ENCODE measurements around the gene TMEM8B.

The TMEM8B gene

DNA sequence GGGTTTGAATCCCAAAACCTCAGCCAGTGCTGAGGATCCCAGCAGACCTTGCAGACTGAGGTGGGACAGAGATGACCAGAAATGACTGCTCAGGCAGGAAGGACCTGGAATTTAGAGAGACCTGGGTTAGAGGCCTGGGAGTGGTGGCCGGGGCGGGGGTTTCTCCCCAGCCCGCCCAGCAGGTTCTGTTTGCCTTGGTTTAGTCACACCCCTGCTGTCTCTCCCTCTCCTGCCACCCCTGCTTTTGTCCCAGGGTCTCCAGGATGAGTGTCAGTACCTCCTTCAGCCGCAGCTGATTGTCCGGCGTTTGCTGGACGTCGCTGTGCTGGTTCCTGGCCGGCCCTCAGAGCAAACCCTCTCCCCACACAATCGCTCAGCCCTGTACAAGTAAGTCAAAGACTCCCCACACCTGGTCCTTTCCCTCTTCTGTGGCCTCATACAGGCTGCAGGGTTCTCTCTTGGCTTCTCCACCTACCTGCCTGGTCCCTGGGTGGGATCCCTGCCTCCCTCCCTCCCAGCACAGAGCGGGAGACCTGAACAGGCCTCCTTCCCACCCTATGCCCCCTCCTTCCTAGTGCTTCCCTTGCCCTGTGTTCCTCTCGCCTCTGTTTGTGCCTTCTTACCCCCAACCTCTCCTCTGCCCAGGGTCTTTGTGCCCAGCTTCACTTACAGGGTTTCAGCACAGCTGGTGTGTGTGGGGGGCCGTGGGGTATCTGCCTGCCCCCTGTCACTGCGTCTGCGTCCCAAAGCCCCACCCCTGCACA, 12.0 kb downstream of the TMEM8B start:
- DNase-seq = no peak

DNA sequence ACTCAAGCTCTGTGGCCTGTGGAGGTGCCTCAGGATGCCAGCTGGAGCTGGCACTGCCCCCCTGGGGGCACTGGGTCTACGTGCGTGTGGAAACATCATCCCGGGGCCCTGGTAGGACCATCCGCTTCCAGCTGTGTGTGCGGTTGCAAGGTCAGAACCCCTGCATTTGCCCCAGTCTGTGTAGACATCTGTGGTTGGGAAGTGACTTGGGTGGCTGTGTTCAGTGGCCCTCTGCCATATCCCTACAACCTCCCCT, 12.5 kb downstream of the TMEM8B start:
- DNase-seq = no peak

DNA sequence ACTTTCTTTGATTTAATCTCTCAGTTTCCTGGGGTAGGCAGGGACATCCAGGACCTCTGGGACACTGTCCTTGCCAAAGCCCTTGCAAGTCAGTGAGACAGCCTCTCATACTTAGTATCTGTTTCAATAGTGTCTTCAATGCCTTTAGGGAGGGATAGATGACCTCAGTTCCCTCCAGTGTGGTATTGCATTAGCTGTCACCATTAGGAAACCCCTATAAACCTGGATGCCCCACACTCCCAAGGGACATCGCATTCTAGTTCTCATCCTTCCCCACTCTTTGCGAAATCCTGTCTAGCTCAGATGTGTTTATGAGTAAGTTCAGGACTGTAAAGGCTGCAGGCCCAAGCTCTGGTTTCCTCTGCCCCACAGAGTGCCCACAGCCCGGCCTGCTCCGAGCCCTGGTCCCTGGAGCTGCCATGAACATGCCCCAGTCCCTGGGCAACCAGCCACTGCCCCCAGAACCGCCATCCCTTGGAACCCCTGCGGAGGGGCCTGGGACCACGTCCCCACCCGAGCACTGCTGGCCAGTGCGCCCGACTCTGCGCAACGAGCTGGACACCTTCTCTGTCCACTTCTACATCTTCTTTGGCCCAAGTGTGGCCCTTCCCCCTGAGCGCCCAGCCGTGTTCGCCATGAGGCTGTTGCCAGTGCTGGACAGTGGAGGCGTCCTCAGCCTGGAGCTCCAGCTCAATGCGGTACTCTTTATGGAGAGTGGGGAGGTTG, 13.2 kb downstream of the TMEM8B start:
- DNase-seq = no peak

DNA sequence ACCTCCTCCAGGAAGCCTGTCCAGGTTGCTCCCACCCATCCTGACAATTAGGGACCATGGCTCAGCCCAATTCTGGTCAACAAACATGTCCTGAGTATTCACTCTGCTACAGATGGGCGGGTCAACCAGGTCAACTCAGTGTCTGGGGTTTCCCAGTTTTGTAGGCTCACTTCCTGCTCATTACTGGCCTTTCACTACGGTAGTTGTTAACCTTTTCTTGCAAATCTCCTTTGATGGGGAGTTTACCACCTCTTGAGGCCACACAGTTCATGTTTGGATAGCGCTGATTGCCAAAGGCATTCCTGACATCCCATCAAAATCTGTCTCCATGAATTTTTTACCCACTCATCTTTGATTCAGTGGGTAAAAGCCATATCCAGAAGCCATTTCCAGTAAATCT, 13.8 kb downstream of the TMEM8B start:
- no peak for DNase-seq

DNA sequence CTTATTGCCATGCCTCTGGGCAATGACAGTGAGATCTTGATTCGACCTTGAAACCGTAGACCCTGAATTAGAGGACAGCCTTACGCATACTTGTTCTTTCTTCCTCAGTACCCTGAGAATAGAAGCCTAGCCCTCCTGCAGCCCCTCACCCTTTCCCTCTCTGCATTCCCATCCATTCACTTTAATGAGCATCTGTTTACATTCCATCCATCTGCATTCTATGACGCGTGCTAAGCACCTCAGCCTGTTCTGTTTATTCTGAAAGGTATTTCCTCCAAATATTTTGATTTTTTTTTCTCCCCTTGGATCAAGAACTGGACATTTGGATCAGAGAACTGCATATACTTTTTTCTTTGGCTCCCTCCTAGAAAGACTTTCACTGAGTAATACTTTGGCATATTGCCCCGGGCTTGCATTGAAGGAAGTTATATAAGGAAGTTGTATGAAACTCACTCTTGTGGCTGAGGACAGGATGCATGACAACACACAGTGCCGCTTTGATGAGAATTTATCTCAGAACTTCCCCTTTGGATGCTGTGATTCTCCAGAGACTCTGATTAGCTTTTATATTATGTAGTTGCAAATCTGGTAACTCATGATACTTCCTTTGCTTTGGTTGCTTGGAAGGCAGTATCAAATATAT, 15.7 kb downstream of the TMEM8B start:
- no peak for DNase-seq

DNA sequence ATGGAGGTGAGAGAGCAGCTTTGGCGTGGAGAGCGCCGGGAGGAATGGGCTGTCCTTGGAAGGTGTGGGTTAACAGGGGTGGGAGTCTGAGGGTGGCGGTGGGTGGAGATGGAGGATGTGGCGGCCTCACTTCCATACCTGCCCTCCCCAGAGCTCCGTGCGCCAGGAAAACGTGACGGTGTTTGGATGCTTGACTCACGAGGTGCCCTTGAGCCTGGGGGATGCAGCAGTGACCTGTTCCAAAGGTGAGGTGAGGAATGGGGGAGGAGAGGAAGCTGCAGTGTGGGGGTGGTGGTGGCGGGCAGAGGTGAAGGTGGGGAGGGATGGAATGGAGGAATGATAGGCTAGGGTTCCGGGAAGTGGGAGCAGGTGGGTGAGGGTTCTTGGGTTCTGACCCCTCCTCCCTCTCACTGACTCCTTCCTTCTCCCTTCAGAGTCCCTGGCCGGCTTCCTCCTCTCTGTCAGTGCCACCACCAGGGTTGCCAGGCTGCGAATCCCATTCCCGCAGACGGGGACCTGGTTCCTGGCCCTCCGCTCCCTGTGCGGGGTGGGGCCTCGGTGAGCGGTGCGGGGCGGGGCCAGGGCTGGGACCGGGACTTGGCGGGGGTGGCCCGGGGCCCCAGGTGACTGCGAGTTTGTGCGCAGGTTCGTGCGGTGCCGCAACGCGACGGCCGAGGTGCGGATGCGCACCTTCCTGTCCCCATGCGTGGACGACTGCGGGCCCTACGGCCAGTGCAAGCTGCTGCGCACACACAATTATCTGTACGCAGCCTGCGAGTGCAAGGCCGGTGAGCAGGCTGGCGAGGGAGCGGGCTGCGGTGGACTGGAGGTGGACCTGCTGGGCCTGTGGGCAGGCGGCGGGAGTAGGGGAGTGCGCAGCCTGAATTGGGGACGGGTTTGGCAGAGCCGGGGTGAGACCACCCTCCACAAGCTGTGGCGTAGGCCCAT, 17.1 kb downstream of the TMEM8B start:
- no peak for DNase-seq

DNA sequence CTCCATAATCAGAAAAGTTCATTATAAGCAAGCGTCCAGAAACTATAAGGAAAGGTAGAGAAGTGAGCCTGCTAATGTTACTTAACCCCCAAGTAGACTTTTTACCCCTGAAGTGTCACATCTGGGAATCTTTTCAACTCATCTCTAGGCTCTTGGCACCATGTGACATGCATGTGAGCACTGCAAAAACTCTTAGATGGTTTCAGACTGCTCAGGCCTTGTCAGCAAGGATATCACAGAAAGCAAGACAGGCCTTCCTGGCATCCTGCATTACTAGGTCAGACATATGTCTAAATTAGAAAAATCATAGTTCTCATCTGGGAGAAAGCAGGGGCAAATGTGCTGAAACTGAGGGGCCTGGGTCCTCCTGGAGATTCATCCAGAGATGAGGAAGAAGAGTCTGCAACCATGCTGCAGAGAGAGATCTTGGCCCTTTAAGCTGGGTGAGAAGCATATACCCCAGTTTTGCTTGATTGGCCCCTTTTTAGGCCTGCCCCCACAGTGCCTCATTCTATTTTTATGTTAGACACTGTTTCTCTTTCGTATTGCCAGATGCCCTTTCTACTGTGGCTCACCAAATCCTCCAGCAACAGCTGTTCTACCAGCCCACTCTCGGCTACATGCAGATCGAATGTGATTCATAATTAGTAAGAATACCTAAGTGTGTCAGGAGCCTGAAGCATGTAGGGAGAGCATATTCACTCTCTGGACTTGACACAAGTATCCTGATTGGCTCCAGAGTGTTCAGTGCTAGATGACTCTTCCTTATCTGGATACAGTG, 19.0 kb downstream of the TMEM8B start:
- DNase-seq = peak; percentile 53

DNA sequence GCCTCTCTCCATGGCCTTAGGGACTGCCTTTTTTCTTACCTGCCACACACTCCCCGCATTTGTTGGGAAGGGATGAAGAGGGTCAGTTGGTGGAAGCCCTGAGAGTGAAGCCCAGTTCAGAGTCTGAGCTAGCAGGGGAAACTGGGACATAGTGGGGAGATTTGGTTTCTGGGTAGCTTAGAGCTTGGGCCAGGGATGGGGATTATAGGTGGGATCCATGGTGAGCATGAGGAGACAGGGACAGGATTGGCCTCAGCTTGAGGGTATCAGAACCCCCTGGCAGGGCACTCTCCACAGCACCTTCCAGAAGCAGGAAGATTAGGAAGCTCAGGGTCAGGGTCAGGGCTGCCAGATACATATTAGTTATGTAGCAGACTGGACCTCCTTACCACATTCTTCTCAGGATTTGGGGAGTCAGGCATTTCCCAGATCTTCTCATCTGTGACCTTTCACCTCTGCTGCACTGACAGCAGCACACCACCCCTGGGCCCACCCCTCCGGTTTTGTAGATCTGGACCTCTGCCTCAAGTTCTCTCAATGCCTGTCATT, 23.3 kb downstream of the TMEM8B start:
- no peak for DNase-seq

DNA sequence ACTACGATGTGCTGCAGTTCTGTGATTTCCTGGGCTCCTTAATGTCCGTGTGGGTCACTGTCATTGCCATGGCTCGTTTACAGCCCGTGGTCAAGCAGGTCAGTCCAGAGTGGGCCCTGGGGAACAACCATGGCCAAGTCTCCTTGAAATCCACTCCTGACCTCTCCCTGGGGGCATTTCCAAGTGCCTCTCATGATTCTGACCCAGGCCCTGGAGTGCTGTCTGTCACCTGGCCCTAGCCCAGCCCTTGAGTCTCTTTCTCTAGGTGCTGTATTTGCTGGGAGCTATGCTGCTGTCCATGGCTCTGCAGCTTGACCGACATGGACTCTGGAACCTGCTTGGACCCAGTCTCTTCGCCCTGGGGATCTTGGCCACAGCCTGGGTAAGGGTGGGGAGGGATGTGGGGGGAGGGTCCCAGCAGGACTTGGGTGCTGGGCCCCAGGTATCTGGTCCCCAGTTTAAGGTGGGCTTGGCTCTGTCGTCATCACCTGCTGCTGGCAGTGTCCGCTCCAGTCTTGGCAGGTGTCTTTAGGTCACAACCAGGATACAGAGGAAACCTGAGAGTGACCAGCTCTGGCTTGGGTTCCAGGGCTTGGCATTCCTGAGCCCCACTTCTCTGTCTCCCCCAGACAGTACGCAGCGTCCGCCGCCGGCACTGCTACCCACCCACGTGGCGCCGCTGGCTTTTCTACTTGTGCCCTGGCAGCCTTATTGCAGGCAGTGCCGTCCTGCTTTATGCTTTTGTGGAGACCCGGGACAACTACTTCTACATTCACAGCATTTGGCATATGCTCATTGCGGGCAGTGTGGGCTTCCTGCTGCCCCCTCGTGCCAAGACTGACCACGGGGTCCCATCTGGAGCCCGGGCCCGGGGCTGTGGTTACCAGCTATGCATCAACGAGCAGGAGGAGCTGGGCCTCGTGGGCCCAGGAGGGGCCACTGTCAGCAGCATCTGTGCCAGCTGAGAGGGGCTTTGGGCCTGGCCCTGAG, 24.1 kb downstream of the TMEM8B start:
- DNase-seq = no peak

DNA sequence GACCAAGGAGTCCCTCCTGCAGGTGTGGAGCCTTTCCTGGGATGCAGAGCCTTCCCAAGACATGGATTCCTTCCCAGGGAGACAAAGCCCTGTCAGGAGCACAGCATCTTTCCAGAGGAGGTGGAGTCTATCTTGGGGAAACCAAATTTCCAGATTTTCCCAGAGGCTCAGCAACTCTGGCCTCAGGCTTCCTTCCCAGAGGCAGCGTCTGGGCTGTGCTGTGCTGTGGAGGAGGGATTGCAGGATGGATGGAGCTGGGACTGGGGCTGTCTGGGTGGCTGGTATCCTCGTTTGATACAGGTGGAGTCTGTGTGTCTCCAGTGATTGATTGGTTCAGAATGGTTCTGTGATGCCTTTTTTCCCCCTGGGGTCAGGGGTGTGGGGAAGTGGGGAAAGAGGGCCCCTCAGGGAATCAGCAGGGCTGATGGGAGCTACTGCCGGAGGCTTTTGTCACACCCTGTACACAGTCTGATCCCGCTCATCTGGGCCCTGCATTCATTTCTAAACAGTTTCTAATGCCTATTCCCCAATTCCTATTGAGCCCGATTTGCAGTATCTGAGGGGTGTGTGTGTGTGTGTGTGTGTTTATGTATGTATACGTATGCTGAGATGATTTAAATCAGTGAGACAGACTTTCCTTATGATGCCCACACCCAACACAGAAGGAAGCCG, 25.2 kb downstream of the TMEM8B start:
- no peak for DNase-seq

DNA sequence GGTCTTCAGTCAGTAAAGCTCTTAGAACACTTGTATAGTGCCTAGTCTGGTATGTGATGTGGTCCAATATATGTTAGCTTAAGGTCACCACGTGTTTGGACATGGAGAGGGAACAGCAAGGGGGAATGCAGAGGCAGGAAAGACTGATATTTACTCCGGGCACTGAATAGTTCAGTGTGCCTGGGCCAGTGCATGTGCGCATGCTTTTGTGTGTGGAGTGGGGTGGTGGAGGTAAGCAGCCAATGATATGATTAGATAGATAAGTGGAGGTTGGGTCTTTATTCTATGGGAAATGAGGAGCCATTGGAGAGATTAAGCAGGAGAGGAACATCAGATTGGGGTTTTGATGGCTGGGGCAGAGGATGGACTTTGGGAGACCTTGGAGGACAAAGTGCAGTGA, 27.2 kb downstream of the TMEM8B start:
- DNase-seq = no peak

DNA sequence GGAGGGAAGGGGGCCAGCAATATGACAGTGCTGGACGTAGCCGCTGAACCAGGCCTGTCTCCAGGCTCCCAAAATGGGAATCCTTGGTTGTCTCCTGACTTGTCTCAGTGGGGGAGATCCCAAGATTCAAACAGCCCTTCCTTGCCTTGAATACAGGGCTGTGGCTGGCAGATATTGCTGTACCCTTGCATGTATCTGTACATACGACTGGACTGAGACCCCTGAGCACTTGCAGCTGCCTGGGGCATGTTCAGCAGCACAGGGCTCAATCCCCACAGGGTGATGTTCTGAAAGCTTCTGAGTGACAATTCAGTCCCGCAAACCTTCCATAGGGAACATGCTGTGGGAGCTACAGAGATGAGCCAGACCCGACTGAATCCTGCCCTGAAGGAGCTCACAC, 27.9 kb downstream of the TMEM8B start:
- no peak for DNase-seq

DNA sequence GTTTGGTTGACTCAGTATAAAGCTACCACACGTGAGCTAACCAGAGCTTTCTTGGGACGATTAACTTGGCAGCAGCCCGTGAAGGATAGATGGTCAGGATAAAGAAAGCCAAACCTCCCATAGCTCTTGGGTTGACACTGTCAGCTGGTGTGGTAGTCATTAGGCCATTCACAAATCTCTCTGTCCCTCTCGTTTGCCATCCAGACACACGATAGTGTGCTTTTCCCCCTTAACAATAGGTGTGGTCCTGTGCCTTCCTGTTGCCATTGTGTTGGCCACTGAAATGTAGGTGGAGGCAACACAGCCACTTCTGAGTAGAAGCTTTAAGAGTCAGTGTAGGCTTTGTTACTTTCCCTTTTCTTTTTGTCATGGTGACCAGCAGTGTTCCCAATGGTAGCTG, 29.4 kb downstream of the TMEM8B start:
- no peak for DNase-seq

DNA sequence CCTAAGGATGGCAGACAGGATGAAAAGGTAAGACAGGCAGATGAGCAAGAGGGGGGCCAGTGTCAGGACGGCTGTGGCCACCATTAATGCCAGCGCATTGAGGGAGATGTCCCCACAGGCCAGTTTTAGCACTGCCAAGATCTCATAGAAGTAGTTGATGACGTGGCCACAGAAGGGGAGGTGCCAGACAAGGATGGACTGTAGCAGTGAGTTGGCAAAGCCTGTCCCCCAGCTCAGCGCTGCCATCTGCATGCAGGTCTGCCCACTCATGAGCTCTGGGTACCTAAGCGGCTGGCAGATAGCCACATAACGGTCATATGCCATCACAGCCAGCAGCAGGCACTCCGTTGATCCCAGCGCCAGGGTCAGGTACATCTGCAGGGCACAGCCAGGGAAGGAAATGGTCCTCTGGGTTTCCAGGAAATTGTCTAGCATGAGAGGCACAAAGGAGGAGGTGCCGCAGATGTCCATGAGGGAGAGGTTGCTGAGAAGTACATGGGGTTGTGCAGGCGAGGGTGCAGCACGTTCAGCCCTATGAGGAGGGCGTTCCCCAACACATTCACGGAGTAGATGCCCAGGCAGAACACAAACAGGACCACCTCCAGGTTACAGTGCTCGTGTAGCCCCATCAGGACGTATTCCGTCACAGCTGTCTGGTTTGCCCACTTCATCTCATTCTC, 30.4 kb downstream of the TMEM8B start:
- no peak for DNase-seq

DNA sequence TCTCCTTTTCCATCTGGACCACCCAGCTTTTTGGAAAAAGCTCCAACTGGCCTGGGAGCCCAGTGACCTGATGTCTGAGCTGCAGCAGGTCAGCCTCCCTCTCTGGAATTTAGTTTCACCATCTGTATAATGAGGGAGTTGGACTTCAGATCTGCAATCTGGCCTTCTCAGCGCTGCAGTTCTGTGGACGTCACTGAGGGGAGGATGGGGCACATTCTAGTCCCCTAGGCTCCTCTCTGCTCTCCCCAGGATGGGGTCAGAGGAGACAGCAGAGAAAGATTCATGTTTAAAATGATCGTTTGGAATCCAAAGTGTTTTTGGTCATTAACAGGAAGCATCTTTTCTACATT, 30.9 kb downstream of the TMEM8B start:
- DNase-seq = no peak

DNA sequence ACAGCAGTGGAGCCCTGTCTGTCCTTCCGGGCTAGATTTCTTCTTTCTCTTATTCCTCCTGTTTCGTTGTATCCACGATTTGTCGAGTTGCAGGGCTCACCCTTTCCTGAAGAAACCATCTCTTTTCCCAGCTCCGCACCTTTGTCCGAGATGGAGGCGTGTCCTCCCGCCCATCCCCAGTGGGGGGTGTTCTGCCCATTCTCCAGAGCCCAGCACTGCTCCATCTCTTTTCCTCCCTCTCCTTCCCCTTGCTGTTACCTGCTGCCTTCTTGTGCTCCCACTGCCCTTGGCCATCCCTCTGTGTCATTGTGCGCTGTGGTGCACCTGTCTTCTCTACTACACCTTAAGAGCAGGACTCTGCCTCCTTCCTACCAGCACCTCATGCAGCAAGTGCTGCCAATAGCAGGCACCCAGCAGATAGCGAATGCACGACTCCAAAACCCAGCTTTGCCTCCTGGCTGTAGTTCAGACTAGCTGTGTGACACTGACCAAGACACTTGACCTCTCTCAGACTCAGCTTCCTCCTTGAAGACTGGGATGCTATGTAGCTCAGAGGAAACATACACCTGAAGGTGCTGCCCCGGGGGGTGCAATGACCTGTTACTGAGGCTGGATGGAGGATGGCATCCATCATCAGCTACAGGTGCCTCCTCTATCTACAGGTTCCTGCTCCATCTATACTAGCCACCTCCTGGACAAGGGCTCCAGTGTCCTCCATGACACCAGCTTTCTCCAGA, 32.3 kb downstream of the TMEM8B start:
- no peak for DNase-seq

DNA sequence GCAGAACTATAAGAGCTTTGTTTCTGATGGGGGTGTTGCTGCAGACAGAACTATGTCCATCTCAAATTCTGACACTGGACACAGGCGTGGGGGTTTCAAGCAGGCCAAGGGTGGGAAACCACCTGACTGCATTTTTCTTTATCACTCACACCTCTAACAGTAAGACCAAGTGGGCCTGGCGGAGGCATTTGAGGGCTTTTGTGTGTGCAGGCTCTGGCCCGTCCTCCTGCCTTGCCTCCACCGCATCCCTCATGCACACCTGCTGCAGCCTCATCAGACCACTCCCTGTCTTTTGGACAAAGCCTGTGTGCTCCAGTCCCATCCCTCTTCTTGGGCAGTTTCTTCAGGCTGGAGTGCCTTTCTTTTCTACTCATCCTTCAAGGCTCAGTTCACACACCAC, 33.3 kb downstream of the TMEM8B start:
- DNase-seq = no peak

DNA sequence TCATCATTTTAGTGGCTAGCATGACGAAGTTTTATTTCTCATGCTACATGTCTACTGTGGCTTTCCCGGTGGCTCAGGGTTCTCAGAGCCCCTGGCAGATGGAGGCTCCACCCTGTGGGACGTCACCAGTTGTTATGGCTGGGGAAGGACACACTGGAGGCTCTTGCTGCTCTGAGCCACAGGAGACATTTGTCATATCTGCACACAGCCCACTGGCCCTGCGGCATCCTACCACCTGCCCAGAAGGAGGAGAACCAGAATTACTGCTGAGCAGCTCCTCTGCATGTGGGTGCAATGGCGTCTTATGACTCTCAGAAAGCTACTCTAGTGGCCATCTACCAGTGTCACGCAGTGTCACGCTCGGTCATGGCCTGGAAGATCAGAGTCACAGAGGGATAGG, 34.6 kb downstream of the TMEM8B start:
- no peak for DNase-seq

DNA sequence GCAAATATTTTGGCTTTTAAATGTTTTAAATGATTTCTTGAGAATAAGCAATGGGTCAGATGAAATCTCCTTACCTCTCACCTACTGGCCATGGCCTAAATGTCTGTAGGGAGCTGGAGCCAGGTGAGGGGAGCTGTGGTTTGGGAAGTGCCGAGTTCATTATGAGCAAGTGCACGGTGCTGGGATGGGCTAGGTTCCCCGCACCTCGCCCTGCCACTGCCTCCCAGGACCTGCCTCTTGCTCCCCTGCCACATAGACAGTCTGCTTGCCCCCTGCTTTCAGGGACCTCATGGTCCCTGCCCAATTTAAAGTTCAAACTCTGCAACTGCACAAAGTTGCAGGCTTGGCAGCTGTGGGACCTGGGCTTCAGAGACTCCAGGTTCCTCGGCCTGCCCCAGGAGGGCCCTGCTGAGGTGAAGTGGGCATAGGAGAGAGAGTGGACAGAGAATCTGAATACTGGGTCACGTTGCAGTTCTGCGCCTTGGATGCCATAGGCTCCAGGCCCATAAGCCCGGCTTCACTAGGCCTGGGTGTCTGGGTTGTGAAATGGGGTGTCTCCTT, 35.7 kb downstream of the TMEM8B start:
- no peak for DNase-seq
